ENCODE measurements around the gene RPL10A. TPM values are rescaled to one million over a fixed set of nuclear protein-coding genes. Genes with fewer than 3 reads are reported as not detected.

The RPL10A gene
- total and polyA plus RNA-seq, 2 of the 13 experiments (the other 11 are each of a cell fraction or from before 2014, with no cell fraction given): 1,854 to 2,726 TPM

DNA sequence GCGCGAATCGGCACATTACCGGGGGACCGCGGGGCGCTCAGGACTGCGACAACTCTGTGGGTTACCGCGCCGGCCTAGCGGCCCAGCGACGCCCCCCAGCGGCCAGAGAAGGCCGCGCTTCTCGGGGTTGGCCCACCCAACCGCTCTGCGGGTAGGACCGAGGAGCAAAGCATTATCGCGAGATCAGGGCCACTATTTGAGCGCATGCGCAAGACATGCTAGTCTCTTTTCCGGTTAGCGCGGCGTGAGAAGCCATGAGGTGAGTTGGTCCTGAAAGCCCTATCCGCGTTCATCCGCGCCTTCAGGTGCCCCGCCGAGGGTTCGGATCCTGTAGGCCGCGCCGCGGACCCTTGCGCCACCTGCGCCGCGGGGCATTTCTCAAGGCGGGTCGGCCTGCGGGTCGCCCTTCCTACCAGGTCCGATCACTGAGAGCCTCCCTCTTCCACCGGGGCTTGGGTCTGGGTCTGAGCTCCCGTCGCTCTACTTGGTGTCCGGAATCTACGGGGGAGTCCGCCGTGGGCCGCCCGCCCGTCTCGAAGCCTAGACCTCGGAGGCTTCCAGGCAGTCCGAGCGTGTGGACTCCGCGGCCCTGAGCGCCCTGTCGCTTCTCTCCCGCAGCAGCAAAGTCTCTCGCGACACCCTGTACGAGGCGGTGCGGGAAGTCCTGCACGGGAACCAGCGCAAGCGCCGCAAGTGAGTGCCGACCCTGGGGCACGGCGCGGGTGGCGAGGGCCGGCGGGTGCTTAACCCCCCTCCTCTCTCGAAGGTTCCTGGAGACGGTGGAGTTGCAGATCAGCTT lies at the start of gene RPL10A (continued):
- TF ChIP-seq, protein P1, sequence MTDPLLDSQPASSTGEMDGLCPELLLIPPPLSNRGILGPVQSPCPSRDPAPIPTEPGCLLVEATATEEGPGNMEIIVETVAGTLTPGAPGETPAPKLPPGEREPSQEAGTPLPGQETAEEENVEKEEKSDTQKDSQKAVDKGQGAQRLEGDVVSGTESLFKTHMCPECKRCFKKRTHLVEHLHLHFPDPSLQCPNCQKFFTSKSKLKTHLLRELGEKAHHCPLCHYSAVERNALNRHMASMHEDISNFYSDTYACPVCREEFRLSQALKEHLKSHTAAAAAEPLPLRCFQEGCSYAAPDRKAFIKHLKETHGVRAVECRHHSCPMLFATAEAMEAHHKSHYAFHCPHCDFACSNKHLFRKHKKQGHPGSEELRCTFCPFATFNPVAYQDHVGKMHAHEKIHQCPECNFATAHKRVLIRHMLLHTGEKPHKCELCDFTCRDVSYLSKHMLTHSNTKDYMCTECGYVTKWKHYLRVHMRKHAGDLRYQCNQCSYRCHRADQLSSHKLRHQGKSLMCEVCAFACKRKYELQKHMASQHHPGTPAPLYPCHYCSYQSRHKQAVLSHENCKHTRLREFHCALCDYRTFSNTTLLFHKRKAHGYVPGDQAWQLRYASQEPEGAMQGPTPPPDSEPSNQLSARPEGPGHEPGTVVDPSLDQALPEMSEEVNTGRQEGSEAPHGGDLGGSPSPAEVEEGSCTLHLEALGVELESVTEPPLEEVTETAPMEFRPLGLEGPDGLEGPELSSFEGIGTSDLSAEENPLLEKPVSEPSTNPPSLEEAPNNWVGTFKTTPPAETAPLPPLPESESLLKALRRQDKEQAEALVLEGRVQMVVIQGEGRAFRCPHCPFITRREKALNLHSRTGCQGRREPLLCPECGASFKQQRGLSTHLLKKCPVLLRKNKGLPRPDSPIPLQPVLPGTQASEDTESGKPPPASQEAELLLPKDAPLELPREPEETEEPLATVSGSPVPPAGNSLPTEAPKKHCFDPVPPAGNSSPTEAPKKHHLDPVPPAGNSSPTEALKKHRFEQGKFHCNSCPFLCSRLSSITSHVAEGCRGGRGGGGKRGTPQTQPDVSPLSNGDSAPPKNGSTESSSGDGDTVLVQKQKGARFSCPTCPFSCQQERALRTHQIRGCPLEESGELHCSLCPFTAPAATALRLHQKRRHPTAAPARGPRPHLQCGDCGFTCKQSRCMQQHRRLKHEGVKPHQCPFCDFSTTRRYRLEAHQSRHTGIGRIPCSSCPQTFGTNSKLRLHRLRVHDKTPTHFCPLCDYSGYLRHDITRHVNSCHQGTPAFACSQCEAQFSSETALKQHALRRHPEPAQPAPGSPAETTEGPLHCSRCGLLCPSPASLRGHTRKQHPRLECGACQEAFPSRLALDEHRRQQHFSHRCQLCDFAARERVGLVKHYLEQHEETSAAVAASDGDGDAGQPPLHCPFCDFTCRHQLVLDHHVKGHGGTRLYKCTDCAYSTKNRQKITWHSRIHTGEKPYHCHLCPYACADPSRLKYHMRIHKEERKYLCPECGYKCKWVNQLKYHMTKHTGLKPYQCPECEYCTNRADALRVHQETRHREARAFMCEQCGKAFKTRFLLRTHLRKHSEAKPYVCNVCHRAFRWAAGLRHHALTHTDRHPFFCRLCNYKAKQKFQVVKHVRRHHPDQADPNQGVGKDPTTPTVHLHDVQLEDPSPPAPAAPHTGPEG (CRISPR knock-in tag; IDR thresholded peaks at IDR 0.05): peak; percentile 79; the same call in 1 of the 2 replicates
- TF ChIP-seq, protein P2, sequence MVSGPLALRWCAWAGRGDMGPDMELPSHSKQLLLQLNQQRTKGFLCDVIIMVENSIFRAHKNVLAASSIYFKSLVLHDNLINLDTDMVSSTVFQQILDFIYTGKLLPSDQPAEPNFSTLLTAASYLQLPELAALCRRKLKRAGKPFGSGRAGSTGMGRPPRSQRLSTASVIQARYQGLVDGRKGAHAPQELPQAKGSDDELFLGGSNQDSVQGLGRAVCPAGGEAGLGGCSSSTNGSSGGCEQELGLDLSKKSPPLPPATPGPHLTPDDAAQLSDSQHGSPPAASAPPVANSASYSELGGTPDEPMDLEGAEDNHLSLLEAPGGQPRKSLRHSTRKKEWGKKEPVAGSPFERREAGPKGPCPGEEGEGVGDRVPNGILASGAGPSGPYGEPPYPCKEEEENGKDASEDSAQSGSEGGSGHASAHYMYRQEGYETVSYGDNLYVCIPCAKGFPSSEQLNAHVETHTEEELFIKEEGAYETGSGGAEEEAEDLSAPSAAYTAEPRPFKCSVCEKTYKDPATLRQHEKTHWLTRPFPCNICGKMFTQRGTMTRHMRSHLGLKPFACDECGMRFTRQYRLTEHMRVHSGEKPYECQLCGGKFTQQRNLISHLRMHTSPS (CRISPR knock-in tag; IDR thresholded peaks at IDR 0.05; ENCODE audit: low read depth): peak; percentile 66
- TF ChIP-seq RFX1 (IDR thresholded peaks at IDR 0.05) (no peak), ZNF234 (CRISPR knock-in tag; conservative IDR thresholded peaks at IDR 0.05) (peak; percentile 93; the same call in 1 of the 2 replicates), GTF2F1 (IDR thresholded peaks at IDR 0.05; ENCODE audit: low read length) (0 out of 2 replicates have a peak, but pooled peaks have one; percentile 70), FOXO1 (CRISPR knock-in tag; IDR thresholded peaks at IDR 0.05) (peak; percentile 61), ZNF737 (CRISPR knock-in tag; IDR thresholded peaks at IDR 0.05; ENCODE audit: borderline replicate concordance) (peak; percentile 82), FOSL2 (CRISPR knock-in tag; IDR thresholded peaks at IDR 0.05) (peak; percentile 60), KDM5A (IDR thresholded peaks at IDR 0.05; ENCODE audit: borderline replicate concordance, low read length) (peak; percentile 62), FOXK1 (CRISPR knock-in tag; IDR thresholded peaks at IDR 0.05; ENCODE audit: borderline replicate concordance, low read depth) (peak; percentile 88), ZNF33A (CRISPR knock-in tag; IDR thresholded peaks at IDR 0.05; ENCODE audit: borderline replicate concordance) (peak; percentile 80; the same call in 1 of the 2 replicates)
- TF ChIP-seq, protein P3, sequence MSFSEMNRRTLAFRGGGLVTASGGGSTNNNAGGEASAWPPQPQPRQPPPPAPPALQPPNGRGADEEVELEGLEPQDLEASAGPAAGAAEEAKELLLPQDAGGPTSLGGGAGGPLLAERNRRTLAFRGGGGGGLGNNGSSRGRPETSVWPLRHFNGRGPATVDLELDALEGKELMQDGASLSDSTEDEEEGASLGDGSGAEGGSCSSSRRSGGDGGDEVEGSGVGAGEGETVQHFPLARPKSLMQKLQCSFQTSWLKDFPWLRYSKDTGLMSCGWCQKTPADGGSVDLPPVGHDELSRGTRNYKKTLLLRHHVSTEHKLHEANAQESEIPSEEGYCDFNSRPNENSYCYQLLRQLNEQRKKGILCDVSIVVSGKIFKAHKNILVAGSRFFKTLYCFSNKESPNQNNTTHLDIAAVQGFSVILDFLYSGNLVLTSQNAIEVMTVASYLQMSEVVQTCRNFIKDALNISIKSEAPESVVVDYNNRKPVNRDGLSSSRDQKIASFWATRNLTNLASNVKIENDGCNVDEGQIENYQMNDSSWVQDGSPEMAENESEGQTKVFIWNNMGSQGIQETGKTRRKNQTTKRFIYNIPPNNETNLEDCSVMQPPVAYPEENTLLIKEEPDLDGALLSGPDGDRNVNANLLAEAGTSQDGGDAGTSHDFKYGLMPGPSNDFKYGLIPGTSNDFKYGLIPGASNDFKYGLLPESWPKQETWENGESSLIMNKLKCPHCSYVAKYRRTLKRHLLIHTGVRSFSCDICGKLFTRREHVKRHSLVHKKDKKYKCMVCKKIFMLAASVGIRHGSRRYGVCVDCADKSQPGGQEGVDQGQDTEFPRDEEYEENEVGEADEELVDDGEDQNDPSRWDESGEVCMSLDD (CRISPR knock-in tag; IDR thresholded peaks at IDR 0.05; ENCODE audit: borderline replicate concordance): peak; percentile 91; the same call in 1 of the 2 replicates
- TF ChIP-seq, protein P4, sequence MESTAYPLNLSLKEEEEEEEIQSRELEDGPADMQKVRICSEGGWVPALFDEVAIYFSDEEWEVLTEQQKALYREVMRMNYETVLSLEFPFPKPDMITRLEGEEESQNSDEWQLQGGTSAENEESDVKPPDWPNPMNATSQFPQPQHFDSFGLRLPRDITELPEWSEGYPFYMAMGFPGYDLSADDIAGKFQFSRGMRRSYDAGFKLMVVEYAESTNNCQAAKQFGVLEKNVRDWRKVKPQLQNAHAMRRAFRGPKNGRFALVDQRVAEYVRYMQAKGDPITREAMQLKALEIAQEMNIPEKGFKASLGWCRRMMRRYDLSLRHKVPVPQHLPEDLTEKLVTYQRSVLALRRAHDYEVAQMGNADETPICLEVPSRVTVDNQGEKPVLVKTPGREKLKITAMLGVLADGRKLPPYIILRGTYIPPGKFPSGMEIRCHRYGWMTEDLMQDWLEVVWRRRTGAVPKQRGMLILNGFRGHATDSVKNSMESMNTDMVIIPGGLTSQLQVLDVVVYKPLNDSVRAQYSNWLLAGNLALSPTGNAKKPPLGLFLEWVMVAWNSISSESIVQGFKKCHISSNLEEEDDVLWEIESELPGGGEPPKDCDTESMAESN (CRISPR knock-in tag; conservative IDR thresholded peaks at IDR 0.05): peak; percentile 96
